GM21717 (cell line): ENCODE data around the gene TMEM258.

ENCODE experiments used
- ATAC-seq: cut with Tn5 transposase; IDR thresholded peaks from one replicate; pipeline ENCODE4 v1.9.1; 2021; ENCODE audit warnings: mild to moderate bottlenecking, moderate library complexity; ENCODE audit not compliant: unreplicated experiment

TMEM258 gene

GRCh38 chr11:61792310-61793082 is at the start of gene TMEM258, which contains the start of gene FEN1:
TSS of gene TMEM258 (minus strand) at chr11:61792599. CDS start at chr11:61792558, 41 bp downstream.
TSS of gene FEN1 (plus strand) at chr11:61792911. CDS start at chr11:61795362, 2,451 bp downstream.
- peak; percentile 78 for ATAC-seq

DNA sequence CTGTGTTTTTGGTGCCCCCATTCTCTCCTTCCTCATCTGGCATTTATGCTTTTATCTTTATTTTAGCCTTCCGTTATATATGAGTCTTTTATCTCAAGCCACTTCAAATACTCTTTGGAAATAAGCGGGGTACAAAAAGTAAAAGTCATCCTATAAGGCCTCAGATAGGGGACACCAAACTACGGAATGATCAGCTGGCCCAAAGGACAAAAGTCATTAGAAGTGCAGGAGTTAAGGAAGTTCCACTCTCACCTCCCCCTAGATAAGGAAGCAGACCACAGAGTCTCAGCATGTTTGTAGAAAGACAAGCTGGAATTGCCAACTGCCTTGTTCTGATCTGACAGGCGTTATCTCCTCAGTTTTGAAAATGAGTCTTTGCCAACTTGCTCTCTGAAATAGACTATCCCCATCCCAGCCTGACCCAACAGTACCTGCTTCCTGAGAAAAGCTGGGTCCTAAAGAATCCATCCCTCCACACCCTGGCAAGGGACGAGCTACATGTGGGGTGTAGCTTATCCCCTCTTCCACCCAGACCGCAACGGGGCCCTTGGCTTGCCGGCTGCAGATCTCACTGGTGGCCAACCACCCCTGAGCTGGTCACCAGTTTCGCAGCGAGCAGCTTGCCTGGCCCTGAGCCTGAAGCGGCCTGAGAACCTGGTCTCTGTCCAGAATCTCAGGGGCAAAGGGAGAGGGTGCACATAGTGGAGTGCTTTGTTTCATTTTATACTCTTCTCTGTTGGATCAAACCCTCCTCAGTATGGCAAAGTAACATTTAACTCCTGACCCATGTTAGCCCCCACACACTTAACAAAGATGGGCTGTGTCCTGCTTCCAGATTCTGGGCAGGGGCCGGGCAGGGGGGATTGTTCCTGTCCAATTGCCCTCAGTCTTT is 49.5 kb upstream of the TMEM258 start:
- no peak for ATAC-seq

- ATAC-seq: no peak
These were observed 48.0 kb upstream of the TMEM258 start for GRCh38 chr11:61840371-61840770.

GRCh38 chr11:61839742-61840141 is 47.3 kb upstream of the TMEM258 start:
- no peak for ATAC-seq

DNA sequence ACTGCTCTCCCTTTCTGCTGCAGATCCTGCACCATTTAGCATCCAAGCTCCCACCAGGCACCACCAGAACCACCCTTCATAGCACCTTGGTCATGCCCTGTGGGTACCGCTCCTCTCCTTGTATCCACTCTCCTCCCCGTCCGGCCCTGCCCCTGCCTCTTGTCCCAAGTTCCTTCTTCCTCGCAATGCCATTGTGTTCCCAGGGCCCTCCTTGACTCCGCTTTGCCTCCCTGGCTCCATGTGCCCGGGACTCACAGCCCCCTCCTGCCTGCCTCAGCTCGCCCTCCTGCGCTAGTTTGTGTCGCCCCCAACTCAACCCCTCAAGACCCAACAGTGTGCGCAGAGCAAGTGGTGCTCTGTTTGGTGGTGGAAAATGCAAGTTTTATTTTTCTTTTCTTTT is 46.5 kb upstream of the TMEM258 start:
- no peak for ATAC-seq

DNA sequence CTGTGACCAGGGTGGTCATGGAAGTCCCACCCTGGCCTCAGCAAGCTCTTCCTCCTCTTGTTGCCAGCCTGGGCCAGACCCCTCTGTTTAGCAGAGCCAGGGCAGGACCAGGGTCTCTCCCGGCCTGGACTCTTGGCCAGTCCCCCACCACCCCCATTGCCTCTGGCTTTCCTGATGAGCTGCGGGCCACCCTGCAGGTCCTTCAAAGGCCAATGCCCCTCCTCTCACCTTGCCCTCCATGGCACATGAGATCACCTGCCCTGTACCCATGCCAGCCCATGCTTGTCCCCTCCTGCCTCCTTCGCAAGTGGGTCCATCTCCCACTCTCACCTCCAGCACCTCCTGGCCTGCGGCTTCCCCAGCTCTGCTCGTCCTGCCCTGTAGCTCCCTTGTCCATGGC is 46.1 kb upstream of the TMEM258 start:
- no peak for ATAC-seq

- ATAC-seq: no peak
These were observed 45.1 kb upstream of the TMEM258 start for GRCh38 chr11:61837411-61838005.

DNA sequence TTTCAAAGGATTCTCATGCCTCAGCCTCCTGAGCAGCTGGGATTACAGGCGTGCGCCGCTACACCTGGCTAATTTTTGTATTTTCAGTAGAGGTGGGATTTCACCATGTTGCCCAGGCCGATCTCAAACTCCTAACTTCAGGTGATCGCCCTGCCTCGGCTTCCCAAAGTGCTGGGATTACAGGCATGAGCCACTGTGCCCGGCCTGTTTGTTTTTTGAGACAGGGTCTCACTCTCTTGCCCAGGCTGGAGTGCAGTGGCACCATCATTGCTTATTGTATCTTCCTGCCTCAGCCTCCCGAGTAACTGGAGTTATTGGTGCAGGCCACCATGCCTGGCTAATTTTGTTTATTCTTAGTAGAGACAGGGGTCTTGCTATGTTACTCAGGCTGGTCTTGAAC is 43.8 kb upstream of the TMEM258 start:
- no peak for ATAC-seq

DNA sequence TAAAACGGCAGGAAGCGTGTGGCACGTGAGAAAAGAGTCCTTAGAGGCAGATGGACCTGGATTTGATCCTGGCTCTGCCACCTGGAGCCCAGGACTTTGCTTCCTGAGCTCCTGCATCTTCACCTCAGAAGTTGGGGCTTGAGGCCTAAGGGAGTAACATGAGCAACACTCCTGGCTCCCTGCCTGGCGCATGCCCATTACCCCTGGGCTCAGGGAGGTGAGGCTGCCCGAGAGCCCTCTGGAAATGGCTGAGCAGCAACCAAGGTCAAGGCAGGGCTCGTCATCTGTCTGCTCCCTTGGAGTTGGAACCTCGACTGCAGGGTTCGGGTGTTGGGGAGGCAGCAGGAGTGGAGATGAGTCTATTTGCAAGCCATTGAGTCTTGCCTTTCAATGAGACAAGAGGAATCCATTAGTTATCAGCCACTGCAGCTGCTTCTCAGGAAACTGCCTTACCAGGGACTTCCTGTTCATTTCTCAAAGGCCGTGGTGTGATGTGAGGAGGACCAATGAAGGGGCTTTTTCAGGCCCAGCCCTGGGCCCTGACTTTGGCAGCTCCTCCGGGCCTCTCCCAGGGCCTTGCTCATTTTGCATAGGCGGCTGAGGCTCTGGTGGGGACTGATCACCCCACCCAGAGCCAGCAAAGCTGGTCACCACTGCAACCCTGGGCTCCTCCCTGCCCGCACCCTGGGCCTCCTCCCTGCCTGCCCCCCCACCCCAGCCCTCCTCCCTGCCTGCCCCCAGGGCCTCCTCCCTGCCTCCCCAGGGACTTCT is 42.1 kb upstream of the TMEM258 start:
- ATAC-seq: peak; percentile 91

GRCh38 chr11:61833926-61834277 is 41.5 kb upstream of the TMEM258 start:
- no peak for ATAC-seq

DNA sequence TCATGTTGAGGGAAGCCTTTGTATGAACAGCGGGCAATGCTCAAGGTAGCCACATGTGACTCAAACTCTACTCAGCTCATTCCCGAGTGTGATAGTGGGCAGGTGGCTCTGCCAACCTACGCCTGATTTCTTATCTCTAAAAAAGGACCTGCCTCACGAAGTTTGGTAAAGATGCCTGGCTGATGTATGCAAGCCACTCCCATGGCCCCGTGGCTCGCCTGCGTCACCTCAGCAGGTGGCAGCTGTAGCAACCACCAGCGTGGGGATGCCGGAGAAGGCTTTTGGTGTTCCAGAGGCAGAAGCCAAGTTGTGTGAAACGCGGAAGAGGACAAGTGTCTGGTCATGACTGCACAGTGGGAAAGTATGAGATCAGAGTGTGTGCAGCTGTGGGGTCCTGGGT is 41.1 kb upstream of the TMEM258 start:
- no peak for ATAC-seq

GRCh38 chr11:61832754-61833153 is 40.4 kb upstream of the TMEM258 start:
- ATAC-seq: no peak

- ATAC-seq: no peak
These were observed 39.8 kb upstream of the TMEM258 start for GRCh38 chr11:61832207-61832606.

- no peak for ATAC-seq
These were observed 38.1 kb upstream of the TMEM258 start for GRCh38 chr11:61830237-61831105.

- ATAC-seq: no peak
These were observed 37.4 kb upstream of the TMEM258 start for GRCh38 chr11:61829806-61830205.

GRCh38 chr11:61828629-61829407 is 36.4 kb upstream of the TMEM258 start:
- peak; percentile 24 for ATAC-seq

- no peak for ATAC-seq
These were observed 35.9 kb upstream of the TMEM258 start for GRCh38 chr11:61828379-61828628.

GRCh38 chr11:61827571-61828378 is 35.4 kb upstream of the TMEM258 start, which contains the start of gene FADS2:
TSS of gene FADS2 (plus strand) at chr11:61828300. CDS start at chr11:61828391, 91 bp downstream.
- ATAC-seq: peak; percentile 69
